LHCN-M2 (cell line): ENCODE measurements around the gene MARK1. TPM values are rescaled to one million over a fixed set of nuclear protein-coding genes. Genes with fewer than 3 reads are reported as not detected.

Experiments
- DNase-seq: peaks from one replicate; pipeline ENCODE4 v3.0.0-alpha.2; 2012; ENCODE audit warnings: low read depth
- total RNA-seq: library from RNA; depleted of rRNA; stranded (reverse); fragments of >200 nt; gene quantifications from 2 replicates; pipeline ENCODE4 v1.2.3, GENCODE V29; 2014

MARK1 gene
- total RNA-seq, 1 experiment from 2014 or later, result not detected

GRCh38 chr1:220528679-220529501, 954 bp downstream of the MARK1 start:
- DNase-seq, result no peak

- DNase-seq, result no peak
These were observed 1.6 kb downstream of the MARK1 start for GRCh38 chr1:220529521-220530020.

GRCh38 chr1:220533504-220534109, 5.7 kb downstream of the MARK1 start:
- DNase-seq, result no peak

GRCh38 chr1:220544901-220545303, 17.0 kb downstream of the MARK1 start:
- DNase-seq, result peak; percentile 3

- DNase-seq, result no peak
These were observed 23.0 kb downstream of the MARK1 start for GRCh38 chr1:220550811-220551399.

GRCh38 chr1:220551718-220552117, 23.8 kb downstream of the MARK1 start:
- DNase-seq, result no peak

- DNase-seq, result no peak
These were observed 24.8 kb downstream of the MARK1 start for GRCh38 chr1:220552672-220553260.

GRCh38 chr1:220556641-220557040, 28.7 kb downstream of the MARK1 start:
- DNase-seq, result no peak

GRCh38 chr1:220563564-220563963, 35.6 kb downstream of the MARK1 start:
- DNase-seq, result no peak

GRCh38 chr1:220564216-220564615, 36.3 kb downstream of the MARK1 start:
- DNase-seq, result no peak

- DNase-seq, result no peak
These were observed 37.7 kb downstream of the MARK1 start for GRCh38 chr1:220565670-220566069.

GRCh38 chr1:220566869-220567268, 38.9 kb downstream of the MARK1 start:
- no peak for DNase-seq

- no peak for DNase-seq
These were observed 44.5 kb downstream of the MARK1 start for GRCh38 chr1:220572416-220572815.

GRCh38 chr1:220573836-220574235, 45.9 kb downstream of the MARK1 start:
- no peak for DNase-seq

GRCh38 chr1:220575718-220576497, 48.0 kb downstream of the MARK1 start:
- no peak for DNase-seq

- DNase-seq, result no peak
These were observed 50.0 kb downstream of the MARK1 start for GRCh38 chr1:220577926-220578325.

GRCh38 chr1:220579317-220579716, 51.4 kb downstream of the MARK1 start:
- no peak for DNase-seq

GRCh38 chr1:220592714-220593113, 64.8 kb downstream of the MARK1 start:
- DNase-seq, result no peak

GRCh38 chr1:220594356-220594755, 66.4 kb downstream of the MARK1 start:
- no peak for DNase-seq

GRCh38 chr1:220595179-220595578, 67.2 kb downstream of the MARK1 start:
- no peak for DNase-seq

- no peak for DNase-seq
These were observed 77.0 kb downstream of the MARK1 start for GRCh38 chr1:220604926-220605325.
